ENCODE results near the gene DELE1.

The DELE1 gene

GRCh38 chr5:141929398-141930058 lies 5.9 kb downstream of the DELE1 start:
- DNase-seq: no peak

- no peak for DNase-seq
Measured at GRCh38 chr5:141931694-141932093, 8.0 kb downstream of the DELE1 start.

- no peak for DNase-seq
Measured at GRCh38 chr5:141933151-141933550, 9.5 kb downstream of the DELE1 start.

- DNase-seq: no peak
Measured at GRCh38 chr5:141934099-141934844, 10.6 kb downstream of the DELE1 start.

- DNase-seq: no peak
Measured at GRCh38 chr5:141935538-141935937, 11.9 kb downstream of the DELE1 start.

GRCh38 chr5:141940695-141941271 lies 17.1 kb downstream of the DELE1 start:
- DNase-seq: no peak

GRCh38 chr5:141941307-141941706 lies 17.6 kb downstream of the DELE1 start:
- no peak for DNase-seq

- DNase-seq: no peak
Measured at GRCh38 chr5:141941779-141942178, 18.1 kb downstream of the DELE1 start.

- no peak for DNase-seq
Measured at GRCh38 chr5:141942185-141942857, 18.6 kb downstream of the DELE1 start.

GRCh38 chr5:141944076-141944475 lies 20.4 kb downstream of the DELE1 start:
- DNase-seq: no peak

- no peak for DNase-seq
Measured at GRCh38 chr5:141945511-141946051, 21.9 kb downstream of the DELE1 start.

GRCh38 chr5:141947316-141947715 lies 23.6 kb downstream of the DELE1 start:
- no peak for DNase-seq

GRCh38 chr5:141948812-141949211 lies 25.1 kb downstream of the DELE1 start:
- DNase-seq: no peak

- DNase-seq: no peak
Measured at GRCh38 chr5:141949511-141949910, 25.8 kb downstream of the DELE1 start.

GRCh38 chr5:141950207-141951005 lies 26.7 kb downstream of the DELE1 start:
- DNase-seq: no peak

- peak; percentile 26 for DNase-seq
Measured at GRCh38 chr5:141951332-141951781, 27.7 kb downstream of the DELE1 start.

GRCh38 chr5:141952020-141952419 lies 28.3 kb downstream of the DELE1 start:
- no peak for DNase-seq

- DNase-seq: no peak
Measured at GRCh38 chr5:141954194-141954593, 30.5 kb downstream of the DELE1 start.

GRCh38 chr5:141957367-141957996 lies 33.8 kb downstream of the DELE1 start:
- no peak for DNase-seq

- DNase-seq: peak; percentile 10
Measured at GRCh38 chr5:141958113-141958512, 34.4 kb downstream of the DELE1 start, which contains the start of gene PCDH12. Gene PCDH12 (minus strand): TSS chr5:141958202. CDS start chr5:141957851, 351 bp downstream.

GRCh38 chr5:141958546-141959172 lies 35.0 kb downstream of the DELE1 start:
- no peak for DNase-seq
